Activated CD4-positive, alpha-beta T cell treated with anti-CD3 and anti-CD28 coated beads, Interleukin-2, amount 50 U/mL, for 1 hour (primary cell): ENCODE data around the gene EPHB1.

ENCODE experiments used
- DNase-seq: peaks from one replicate; pipeline ENCODE4 v3.0.0-alpha.2; 2020

Gene EPHB1

GRCh38 chr3:134885877-134886621 is 91.0 kb downstream of the EPHB1 start:
- DNase-seq: no peak

GRCh38 chr3:134886991-134887390 is 91.9 kb downstream of the EPHB1 start:
- DNase-seq: no peak

DNA sequence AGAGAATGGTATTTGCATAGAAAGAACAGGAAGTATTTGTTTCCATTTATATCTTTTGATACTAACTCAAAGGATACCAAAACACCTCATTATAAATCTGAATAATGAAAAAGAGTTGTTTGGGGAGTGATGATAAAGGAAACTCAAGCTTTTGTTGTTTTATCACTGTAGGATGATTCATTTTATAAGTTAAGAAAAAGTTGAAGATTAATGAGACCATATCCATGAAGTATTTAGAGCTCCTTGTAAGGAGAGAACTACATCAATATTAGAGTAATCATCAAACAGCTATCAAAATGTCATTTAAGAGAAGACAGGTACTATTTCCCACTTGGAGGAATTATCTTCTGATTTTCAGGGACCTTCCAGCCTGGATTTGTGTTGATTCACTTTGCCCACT is 92.5 kb downstream of the EPHB1 start:
- DNase-seq: no peak

DNA sequence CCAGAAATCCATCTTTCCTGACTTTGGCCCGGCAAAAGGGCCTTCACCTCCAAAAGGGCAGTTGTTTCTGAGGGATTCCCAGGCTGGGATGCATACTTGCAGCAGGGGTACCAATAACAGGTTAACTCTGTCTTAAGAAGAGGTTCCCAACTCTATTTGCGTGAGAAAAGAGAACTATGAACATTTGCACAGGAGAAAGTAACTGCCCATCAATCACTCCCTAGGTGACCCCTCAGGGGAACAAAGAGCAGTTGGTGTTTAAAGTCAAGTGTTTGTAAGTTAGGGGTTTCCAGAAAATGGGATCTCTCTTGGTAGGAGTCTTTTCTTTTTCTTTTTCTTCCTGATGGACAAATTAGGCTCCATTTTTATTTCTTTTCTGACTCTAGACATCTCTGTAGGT is 97.3 kb downstream of the EPHB1 start:
- DNase-seq: no peak

DNA sequence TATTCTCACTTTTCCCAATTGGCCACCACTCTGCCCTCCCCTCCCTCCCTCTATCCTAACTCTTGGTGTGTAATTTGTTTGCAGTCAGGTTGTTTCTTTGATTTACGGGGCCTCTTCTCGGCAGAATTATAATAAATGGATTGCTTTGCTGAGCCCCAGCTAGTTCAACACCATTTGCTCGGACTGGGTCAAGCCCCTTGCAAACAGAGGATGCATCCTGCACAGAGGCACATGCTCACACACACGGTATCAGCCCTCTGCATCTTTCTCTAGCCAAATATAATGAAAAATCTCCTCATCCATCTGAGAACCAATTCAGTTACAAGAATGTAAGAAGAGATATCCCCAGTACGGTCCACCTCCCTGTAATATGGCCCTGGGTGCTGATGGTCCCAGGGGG is 97.7 kb downstream of the EPHB1 start:
- DNase-seq: no peak

- no peak for DNase-seq
Observed at GRCh38 chr3:134894533-134894932, 99.5 kb downstream of the EPHB1 start.

GRCh38 chr3:134895181-134895580 is 100.1 kb downstream of the EPHB1 start:
- no peak for DNase-seq

GRCh38 chr3:134896141-134896540 is 101.1 kb downstream of the EPHB1 start:
- no peak for DNase-seq

DNA sequence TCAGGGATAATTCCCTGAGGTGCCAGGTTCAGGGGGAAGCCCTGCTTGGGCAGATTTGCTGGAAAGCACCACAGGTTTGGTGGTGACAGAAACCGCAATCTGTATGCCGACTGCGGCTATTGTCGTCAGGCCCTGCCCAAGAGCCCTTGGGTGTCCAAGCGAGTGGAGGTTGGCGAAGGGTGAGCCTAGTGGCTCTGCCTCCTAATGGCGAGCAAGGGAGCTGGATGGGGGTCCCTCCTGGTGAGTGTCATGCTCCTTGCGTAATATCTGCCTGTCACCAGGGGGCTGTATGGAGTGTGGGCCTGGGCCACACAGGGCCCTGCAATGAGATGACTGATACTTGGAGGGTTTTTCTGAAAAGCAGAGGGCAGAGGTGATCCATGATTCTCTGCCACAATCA is 101.6 kb downstream of the EPHB1 start:
- no peak for DNase-seq

- DNase-seq: no peak
Observed at GRCh38 chr3:134897391-134898141, 102.5 kb downstream of the EPHB1 start.

DNA sequence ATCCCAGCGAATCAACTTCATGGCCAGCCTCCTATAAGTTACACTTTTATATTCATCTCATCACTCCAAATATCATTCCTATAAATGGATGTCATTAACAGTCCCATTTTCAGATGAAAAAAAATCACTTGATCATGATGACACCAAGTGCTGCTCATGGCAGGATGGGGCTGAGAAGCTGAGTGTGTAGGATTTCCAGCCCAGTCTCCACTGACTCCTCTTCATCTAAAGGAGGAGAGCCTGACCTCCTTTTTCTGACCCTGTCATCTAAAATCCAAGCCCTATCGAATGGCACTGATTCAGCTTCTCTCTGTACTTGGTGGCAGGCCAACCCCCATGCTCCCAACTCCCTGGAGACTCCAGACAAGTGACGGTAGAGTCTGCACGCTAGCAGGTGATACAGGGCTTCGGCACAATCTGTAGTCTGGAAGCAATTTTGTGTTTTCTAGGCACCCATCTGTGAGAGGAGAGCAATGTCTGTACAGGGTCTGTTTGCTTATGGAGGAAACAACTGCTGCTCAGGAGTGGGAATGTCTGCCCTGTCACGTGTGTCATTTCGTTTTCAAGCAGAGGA is 103.2 kb downstream of the EPHB1 start:
- no peak for DNase-seq

GRCh38 chr3:134899786-134900185 is 104.7 kb downstream of the EPHB1 start:
- no peak for DNase-seq

DNA sequence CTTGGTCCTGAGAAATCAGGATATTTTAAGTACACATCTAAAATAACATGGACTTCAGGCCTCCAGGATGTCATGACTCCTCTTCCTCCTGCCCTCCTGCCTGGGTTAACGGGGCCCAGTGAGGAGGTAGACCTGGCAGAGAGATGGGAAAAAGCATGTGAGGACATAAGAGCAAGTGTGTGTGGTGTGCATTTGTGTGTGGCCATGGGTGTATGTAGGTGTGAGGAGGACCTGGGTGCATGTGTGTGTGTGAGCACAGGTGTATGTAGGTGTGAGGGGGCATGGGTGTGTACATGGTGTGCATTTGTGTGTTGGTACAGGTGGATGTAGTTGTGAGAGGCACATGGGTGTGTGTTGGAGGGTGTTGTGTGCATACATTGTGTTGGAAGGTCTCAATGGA is 105.4 kb downstream of the EPHB1 start:
- no peak for DNase-seq

GRCh38 chr3:134901461-134901860 is 106.4 kb downstream of the EPHB1 start:
- no peak for DNase-seq

- DNase-seq: no peak
Observed at GRCh38 chr3:134903837-134904236, 108.8 kb downstream of the EPHB1 start.

- DNase-seq: no peak
Observed at GRCh38 chr3:134904241-134904771, 109.2 kb downstream of the EPHB1 start.

DNA sequence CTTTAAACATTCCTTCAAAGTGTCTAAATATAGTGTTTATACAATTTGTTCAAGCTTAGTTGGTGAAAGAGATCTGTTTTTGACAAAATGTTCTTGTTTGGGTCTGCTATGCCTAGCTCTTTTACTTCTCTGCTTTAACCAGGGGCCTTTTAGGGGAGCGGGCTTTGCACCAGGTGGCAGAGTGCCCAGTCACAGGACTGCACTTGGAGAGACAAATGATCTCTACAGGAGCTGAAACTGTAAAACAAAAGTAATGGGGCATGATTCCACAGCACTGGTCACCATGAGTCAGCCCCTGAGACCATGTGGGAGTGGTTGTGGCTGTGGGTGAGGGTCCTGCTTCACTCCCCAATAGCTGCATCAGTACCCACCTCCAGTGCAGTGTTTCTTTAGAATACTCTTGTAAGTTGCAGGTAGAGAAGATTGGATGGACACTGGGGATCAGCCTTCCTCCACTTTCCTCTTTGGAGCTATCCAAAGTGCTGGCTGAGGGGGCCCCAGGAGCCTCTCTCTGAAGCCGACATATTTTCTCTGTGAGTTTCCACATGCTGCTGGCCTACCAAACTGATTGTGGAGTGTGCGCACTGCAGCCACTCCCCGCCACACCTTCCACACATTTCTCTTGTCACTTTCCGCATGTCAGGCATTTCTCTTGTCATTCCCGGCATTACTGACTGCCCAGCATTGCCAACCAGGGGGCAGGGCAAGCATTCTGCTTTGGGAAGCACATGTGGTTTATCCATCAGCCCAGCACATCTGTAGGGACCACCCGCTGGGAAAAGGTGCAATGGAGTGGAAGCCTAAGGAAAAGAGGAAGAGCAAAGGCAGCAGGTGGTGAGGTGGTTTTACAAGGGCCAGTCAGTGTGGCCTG is 110.0 kb downstream of the EPHB1 start:
- no peak for DNase-seq

GRCh38 chr3:134905647-134905935 is 110.5 kb downstream of the EPHB1 start:
- DNase-seq: no peak

GRCh38 chr3:134908271-134908670 is 113.2 kb downstream of the EPHB1 start:
- DNase-seq: no peak

- no peak for DNase-seq
Observed at GRCh38 chr3:134910026-134910425, 115.0 kb downstream of the EPHB1 start.

DNA sequence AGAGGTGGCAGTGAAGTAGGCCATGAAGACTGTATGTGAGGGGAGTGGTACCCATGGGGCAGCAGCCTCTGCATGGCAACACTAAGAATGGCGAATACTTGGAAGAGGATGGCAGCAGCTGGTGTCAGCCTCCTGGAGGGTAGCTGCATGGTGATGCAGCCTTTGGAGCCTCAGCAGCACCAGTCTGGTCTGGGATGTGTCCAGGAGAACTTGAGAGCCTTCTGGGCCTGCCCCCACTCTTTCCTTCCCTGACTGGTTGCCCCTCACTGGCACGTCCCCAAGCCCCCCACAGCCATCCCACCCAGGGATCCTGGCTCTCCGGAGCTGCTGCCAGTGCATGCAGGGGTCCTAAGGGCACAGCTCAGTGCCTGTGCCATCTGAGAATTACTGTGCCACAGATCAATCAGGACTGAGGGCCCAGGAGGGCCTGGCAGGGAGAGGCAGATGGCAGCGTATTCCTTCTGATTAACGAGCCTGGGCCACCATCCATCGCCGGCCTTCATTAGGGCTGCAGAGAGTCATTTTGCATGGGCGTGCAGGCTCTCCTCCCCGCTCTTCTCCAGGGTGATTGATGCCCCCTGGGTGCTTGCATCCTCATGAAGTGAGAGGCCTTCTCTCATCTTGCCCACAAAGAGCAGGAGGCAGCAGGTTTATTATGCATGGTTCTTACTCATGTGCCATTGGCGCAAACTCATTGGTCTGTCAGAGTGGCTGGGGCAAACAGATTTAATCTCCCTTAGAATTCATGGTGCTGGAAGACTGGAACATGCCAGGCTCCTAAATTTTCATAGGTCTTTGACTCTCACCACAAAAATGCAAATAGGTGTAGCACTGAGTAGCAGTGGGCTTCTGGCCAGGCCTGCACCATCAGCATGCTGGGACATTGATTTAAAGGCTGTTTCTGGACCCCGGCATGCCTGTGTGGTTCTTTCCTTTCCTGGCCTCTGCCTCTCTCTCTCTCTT is 116.8 kb downstream of the EPHB1 start:
- no peak for DNase-seq
